Measurements from ENCODE around the gene JUP.

The JUP gene

DNA sequence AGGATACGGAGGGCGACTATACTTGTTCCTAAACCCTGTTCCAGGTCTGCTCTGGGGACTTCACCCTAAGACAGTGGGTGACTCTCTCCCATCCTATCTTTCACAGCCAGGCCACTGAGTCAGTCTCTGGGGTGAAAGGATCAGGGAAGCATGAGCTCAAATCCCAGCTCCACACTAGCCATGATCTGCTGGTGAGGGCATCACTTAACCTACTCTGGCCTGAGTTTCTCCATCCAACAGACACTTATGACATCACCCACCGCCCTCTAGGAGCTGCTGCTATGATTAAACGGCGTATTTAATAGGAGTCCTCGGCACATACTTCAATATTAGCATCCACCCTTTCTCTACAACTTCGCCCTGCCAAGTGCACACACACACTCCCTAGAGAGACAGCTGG, 64.3 kb downstream of the JUP start:
- DNase-seq (ENCODE audit: low read depth, low spot score): no peak
- POLR2A ChIA-PET: no interaction called here
- TF ChIP-seq, protein P1, sequence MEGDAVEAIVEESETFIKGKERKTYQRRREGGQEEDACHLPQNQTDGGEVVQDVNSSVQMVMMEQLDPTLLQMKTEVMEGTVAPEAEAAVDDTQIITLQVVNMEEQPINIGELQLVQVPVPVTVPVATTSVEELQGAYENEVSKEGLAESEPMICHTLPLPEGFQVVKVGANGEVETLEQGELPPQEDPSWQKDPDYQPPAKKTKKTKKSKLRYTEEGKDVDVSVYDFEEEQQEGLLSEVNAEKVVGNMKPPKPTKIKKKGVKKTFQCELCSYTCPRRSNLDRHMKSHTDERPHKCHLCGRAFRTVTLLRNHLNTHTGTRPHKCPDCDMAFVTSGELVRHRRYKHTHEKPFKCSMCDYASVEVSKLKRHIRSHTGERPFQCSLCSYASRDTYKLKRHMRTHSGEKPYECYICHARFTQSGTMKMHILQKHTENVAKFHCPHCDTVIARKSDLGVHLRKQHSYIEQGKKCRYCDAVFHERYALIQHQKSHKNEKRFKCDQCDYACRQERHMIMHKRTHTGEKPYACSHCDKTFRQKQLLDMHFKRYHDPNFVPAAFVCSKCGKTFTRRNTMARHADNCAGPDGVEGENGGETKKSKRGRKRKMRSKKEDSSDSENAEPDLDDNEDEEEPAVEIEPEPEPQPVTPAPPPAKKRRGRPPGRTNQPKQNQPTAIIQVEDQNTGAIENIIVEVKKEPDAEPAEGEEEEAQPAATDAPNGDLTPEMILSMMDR (IDR thresholded peaks at IDR 0.05; ENCODE audit: insufficient read depth, low read length, missing control alignments): no peak
- CTCF ChIA-PET: interaction anchor here (0.9 to 1.9 kb wide), 5 partner anchors 11 to 80 kb away, joined by 3 to 6 read pairs (median 5); no protein-coding TSS in a partner anchor
- no peak overlapping the region for H3K4me3 ChIP-seq (ENCODE audit: low read depth, low read length)

DNA sequence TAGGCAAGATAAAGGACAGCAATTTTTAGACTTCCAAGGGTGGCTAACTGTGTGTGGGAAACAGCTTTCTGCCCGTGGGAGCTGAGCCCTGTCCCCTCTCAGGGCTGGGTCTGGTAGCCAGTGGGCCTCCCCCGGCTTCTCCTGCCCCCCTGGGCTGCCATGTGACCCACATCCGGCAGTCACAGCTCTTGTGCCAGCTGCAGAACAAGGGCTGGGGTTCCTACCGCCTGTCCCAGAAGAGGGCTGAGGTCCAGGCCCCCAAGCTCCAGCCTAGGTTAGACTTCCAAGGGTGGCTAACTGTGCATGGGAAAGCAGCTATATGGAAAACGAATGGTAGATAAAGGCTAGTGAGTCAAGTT, 68.2 kb downstream of the JUP start:
- no peak for DNase-seq (ENCODE audit: low read depth, low spot score)
- CTCF ChIA-PET: interaction anchor here (1.3 to 3.5 kb wide), 6 partner anchors 13 to 84 kb away, joined by 3 to 19 read pairs (median 4); no protein-coding TSS in a partner anchor
- POLR2A ChIA-PET: no interaction called here
- H3K4me3 ChIP-seq (ENCODE audit: low read depth, low read length): no peak overlapping the region
- TF ChIP-seq, protein P1 (IDR thresholded peaks at IDR 0.05; ENCODE audit: insufficient read depth, low read length, missing control alignments): no peak

DNA sequence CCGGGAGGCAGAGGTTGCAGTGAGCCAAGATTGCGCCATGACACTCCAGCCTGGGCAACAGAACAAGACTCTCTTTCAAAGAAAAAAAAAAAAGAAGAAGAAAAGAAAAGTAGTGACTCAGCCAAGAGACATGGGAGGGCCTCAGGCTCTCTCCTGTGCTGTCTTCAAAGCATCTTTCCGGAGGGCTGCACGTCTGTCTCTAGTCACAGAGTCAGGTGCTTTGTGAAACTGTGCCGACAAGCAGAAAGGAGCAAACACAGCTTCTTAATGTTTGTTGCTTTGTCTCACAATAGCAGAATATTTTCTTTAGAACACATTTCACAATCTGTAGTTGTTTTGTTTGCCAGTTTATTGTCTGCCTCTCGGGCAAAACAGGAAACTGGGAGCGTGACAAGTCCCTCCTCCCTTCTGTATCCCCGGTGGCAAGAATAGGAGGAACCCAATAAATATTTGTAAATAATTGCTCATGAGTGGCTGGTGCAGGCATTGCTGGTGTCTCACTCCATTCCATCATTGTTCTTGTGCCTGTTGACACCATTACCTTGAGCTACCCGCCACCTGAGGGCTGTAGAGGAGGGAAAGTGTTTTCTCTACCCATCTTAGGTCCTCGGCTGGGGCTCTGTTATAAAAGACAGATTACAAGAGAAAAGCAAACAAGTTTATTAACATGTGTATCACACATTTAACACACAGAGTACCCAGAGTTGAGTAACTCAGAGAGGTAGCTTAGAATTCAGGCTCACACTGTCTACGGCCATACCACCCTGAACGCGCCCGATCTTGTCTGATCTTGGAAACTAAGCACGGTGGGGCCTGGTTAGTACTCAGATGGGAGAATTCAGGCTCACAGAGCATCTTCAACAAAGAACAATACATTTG, 68.9 kb downstream of the JUP start:
- CTCF ChIA-PET: interaction anchor here (1.3 to 3.5 kb wide), 5 partner anchors 14 to 28 kb away, joined by 3 to 19 read pairs (median 4); no protein-coding TSS in a partner anchor
- no peak overlapping the region for H3K4me3 ChIP-seq (ENCODE audit: low read depth, low read length)
- TF ChIP-seq, protein P1 (IDR thresholded peaks at IDR 0.05; ENCODE audit: insufficient read depth, low read length, missing control alignments): no peak

GRCh38 chr17:41711669-41712400, 74.7 kb downstream of the JUP start, which contains the start of gene GAST:
TSS of gene GAST (plus strand) at chr17:41712331. CDS start at chr17:41715437, 3,106 bp downstream.
- ChIA-PET POLR2A (interaction anchor here (1.0 kb wide), 1 partner anchor 18 kb away, joined by 4 read pairs; no protein-coding TSS in a partner anchor), CTCF (interaction anchor here (2.5 to 9.0 kb wide), 2 partner anchors 15 to 26 kb away, joined by 8 to 114 read pairs; no protein-coding TSS in a partner anchor)
- DNase-seq (ENCODE audit: low read depth, low spot score): no peak
- H3K4me3 ChIP-seq (ENCODE audit: low read depth, low read length): no peak within 1 kb of the TSS
- TF ChIP-seq, protein P1 (IDR thresholded peaks at IDR 0.05; ENCODE audit: insufficient read depth, low read length, missing control alignments): no peak

More for the DNA sequence above, 68.9 kb downstream of the JUP start:
- POLR2A ChIA-PET: no interaction called here
- DNase-seq (ENCODE audit: low read depth, low spot score): no peak

DNA sequence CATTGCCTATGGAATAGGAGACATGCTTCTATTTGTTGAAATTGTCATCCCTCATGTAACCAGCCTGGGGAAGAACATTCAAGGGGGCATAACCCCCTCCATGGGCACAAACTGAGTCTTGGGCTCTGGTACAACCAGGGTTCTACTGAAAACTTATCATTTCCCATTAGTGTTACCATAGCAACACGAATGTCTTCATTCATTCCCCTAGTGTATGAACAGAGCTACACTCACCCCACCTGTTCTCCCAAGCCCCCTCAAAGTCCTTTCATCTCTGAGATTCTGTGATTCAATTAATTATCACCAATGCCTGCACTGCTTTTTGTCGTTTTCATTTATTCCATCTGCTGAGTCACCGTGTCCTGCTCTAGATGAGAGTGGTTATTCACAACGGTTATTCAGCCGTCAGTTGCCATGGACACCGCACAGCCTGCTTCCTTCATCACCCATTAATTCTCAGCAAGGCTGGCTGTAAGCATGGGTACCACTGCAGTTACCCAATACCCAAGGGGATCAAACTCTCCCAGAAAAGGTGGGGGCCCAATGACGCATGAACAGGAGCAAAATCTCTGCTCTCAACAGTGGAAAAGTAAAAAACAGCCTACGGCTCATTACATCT, 75.9 kb downstream of the JUP start:
- ChIA-PET CTCF (interaction anchor here (9.0 kb wide), 1 partner anchor 14 kb away, joined by 114 read pairs; no protein-coding TSS in a partner anchor), POLR2A (interaction anchor here (0.7 kb wide), 1 partner anchor 75 kb away, joined by 4 read pairs; no protein-coding TSS in a partner anchor)
- TF ChIP-seq, protein P1 (IDR thresholded peaks at IDR 0.05; ENCODE audit: insufficient read depth, low read length, missing control alignments): no peak
- H3K4me3 ChIP-seq (ENCODE audit: low read depth, low read length): no peak overlapping the region
- no peak for DNase-seq (ENCODE audit: low read depth, low spot score)

Data from AG04449 (cell line).